ENCODE results near the gene PRKCE. TPM values are rescaled to one million over a fixed set of nuclear protein-coding genes. Genes with fewer than 3 reads are reported as not detected.

PRKCE gene
- total RNA-seq, 1 donor from 2014 or later: 11.7 TPM

DNA sequence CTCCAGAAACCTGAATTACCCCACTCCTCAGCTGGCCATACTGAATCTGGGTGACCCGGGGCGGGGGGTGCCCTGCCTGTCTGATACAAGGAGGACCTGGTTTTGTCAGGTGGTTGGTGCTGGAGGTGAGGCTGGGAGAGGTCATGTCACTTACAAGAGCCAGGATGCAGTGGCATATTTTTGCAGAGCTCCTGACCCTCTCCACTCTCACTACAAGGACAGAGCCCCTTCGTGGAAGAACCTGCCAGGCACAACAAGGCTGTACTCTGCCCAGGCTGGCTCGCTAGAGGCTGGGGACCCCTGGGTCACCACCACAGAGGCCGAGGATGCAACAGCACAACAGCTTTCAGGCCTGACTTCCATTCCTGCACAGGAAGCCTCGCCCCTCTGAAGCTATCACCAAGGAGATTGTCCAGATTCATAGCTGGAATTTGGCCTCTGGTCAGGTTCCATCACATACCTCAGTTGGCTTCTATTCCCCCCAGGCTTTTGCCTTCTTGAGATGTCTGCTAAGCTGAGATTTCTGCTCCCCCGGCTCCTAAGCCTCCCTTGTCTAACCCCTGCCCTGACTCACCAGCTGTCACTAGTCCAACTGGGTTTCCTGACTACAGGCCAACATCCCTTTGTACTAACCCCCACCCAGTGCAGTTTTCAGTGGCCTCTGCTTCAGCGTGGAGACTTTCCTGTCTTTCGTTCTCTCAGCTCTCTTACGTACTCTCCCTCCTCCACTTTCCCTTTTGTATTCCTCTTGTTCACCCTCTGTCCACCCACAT lies 513.2 kb downstream of the PRKCE start:
- peaks cover 7% of the 10 kb centered on the region for H3K36me3 Mint-ChIP-seq (ENCODE audit: low read depth)
- H3K9me3 Mint-ChIP-seq: no peaks in the 10 kb centered on the region
- DNase-seq (ENCODE audit: low spot score): no peak
- no peak overlapping the region for H3K4me3 Mint-ChIP-seq
- intact Hi-C loops (cut with micrococcal nuclease): no loop called here
- peaks cover 2% of the 10 kb centered on the region for H3K27me3 Mint-ChIP-seq (ENCODE audit: insufficient read depth)
- H3K27ac Mint-ChIP-seq: no peak overlapping the region
- peaks cover 9% of the 10 kb centered on the region for H3K4me1 Mint-ChIP-seq (ENCODE audit: low read depth)

DNA sequence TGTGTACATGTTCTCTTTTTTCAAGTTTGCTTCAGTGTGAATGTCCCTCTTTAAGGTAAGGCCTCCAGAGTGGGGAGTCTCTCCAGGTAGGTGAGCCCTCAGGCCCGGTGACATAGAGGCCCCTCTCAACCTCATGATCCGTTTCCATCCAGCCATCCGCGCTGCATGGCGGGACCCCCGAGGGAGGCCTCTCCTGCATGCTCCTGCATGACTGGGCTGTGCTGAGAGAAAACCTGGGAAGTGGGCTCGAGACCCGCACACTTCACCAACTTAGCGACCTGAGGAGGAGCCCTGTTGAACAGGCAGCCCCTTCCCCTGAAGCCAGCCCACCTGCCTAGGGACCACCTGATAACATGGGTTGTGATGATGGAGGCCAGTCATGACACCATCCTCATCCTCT lies 514.4 kb downstream of the PRKCE start:
- Mint-ChIP-seq H3K27me3 (ENCODE audit: insufficient read depth) (no peaks in the 10 kb centered on the region), H3K27ac (no peak overlapping the region), H3K4me1 (ENCODE audit: low read depth) (peaks cover 9% of the 10 kb centered on the region)

DNA sequence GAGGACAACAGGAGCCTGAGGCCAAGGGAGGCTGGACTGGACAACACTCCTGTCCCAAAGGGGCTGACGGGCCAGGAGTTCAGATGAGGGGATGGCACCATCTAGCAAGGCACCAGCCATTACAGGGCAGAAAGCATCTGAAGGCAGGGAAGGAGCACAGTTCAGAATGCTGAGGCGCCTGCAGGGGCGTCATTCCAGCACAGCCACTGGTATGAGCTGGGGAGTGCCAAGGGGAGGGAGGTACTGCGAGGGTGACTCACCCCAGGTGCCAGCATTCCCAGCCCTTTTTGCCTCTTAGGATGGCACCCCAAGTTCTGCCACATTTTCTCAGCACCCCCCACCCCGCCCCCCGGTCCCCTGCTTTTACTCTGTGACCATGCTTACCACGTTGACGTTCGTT lies 515.9 kb downstream of the PRKCE start:
- Mint-ChIP-seq H3K27ac (no peak overlapping the region), H3K27me3 (ENCODE audit: insufficient read depth) (no peaks in the 10 kb centered on the region), H3K4me3 (no peak overlapping the region), H3K4me1 (ENCODE audit: low read depth) (no peaks in the 10 kb centered on the region), H3K9me3 (no peaks in the 10 kb centered on the region), H3K36me3 (ENCODE audit: low read depth) (peaks cover 3% of the 10 kb centered on the region)
- DNase-seq (ENCODE audit: low spot score): no peak
- intact Hi-C loops (cut with micrococcal nuclease): no loop called here

More for the DNA sequence above, 514.4 kb downstream of the PRKCE start:
- no peak overlapping the region for H3K4me3 Mint-ChIP-seq
- no peak for DNase-seq (ENCODE audit: low spot score)
- H3K36me3 Mint-ChIP-seq (ENCODE audit: low read depth): peaks cover 7% of the 10 kb centered on the region
- no peaks in the 10 kb centered on the region for H3K9me3 Mint-ChIP-seq
- intact Hi-C loops (cut with micrococcal nuclease): no loop called here

DNA sequence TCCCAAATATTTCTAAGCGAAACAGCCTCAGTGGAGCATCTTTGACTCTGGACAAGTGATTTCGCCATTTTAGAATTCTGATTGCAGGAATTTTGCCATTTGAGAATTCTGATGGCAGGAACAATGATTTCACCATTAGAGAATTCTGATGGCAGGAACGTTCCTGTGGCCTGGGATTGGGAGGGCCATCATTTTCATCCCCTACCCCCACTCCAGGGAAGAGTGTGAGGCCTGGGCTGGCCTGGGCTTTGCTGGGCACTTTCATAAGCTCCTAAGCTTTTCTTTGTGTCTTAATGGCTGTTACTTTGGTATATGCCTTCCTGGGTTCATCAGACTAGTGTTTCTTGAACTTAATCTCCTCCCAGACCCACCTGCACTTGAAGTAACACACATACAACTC lies 516.4 kb downstream of the PRKCE start:
- Mint-ChIP-seq H3K4me1 (ENCODE audit: low read depth) (no peaks in the 10 kb centered on the region), H3K27ac (no peak overlapping the region), H3K27me3 (ENCODE audit: insufficient read depth) (no peaks in the 10 kb centered on the region), H3K9me3 (no peaks in the 10 kb centered on the region), H3K36me3 (ENCODE audit: low read depth) (peaks cover 3% of the 10 kb centered on the region), H3K4me3 (no peak overlapping the region)
- DNase-seq (ENCODE audit: low spot score): no peak
- intact Hi-C loops (cut with micrococcal nuclease): no loop called here

DNA sequence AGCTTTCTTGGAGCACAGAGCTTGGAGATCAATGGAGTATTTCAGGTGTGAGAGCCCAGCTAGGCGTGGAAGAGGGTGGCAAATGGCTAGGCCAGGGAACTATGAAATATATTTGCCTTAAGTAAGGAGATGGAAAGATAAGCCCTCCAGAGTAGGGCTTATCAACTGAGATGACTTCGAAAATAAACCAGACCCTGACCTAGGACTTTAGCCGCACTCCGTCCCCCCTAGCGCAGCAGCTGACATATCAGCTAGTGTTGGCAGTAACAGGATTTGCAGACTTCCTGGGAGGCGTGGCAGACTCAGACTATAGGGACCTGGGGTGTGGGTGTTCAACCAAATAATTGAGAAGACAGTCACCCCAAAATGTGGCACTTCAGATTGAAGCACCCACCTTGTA lies 518.0 kb downstream of the PRKCE start:
- Mint-ChIP-seq H3K36me3 (ENCODE audit: low read depth) (no peaks in the 10 kb centered on the region), H3K27ac (no peak overlapping the region), H3K4me3 (no peak overlapping the region), H3K9me3 (no peaks in the 10 kb centered on the region), H3K27me3 (ENCODE audit: insufficient read depth) (no peaks in the 10 kb centered on the region), H3K4me1 (ENCODE audit: low read depth) (no peaks in the 10 kb centered on the region)
- no peak for DNase-seq (ENCODE audit: low spot score)
- intact Hi-C loops (cut with micrococcal nuclease): no loop called here

DNA sequence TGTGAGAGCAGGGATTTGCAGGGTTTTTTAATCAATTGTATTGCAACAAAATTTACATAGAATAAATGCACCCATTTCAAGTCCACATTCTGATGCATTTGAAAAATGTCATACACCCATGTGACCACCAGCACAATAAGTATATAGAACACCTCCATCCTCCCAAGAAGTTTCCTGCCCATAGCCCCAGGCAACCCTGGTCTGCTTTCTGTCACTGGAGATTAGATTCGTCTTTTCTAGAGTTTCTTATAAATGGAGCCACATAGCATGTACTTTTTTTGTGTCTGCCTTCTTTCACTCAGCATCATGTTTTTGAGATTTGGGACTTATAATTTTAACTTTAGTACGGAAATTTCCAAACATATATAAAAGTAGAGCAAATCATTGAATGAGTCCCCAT lies 518.6 kb downstream of the PRKCE start:
- DNase-seq (ENCODE audit: low spot score): no peak
- Mint-ChIP-seq H3K27ac (no peak overlapping the region), H3K4me3 (no peak overlapping the region), H3K4me1 (ENCODE audit: low read depth) (no peaks in the 10 kb centered on the region), H3K9me3 (no peaks in the 10 kb centered on the region), H3K27me3 (ENCODE audit: insufficient read depth) (no peaks in the 10 kb centered on the region), H3K36me3 (ENCODE audit: low read depth) (no peaks in the 10 kb centered on the region)
- intact Hi-C loops (cut with micrococcal nuclease): no loop called here

DNA sequence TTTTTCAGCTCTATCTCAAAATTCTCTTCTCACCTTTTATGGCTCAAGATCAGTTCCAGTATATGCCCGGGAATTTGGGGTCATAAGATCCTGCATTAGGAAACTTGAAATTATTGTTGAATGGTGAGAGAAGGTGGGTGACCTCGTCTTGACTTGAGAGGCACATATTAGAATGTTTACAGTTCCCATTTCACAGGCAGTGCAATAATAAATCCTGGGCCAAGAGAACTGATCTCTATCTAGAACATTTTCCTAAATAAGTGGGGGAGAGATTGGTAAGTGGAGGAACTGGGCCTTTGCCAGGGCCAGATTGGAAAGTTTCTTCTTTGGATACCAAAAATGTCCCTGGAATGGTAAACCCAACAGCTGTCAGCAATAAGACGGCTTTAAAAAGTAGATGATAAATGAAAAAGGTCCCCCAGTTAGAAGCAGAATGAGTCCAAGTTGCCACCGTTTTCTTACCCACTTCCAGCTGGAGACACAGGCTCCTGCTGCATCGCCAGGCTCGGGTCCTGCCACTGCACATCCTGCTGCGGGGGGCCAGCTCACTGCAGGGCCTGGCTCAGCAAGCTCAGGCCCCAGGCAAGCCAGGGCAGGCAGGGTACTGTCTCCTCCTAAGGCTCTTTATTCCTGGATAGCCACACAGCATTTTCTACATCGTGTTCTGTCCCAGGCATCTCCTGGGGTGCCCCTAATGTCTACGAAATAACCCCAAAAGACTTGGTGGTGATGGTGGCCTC lies 519.3 kb downstream of the PRKCE start:
- no peaks in the 10 kb centered on the region for H3K9me3 Mint-ChIP-seq
- no peak overlapping the region for H3K4me3 Mint-ChIP-seq
- intact Hi-C loops (cut with micrococcal nuclease): no loop called here
- H3K27me3 Mint-ChIP-seq (ENCODE audit: insufficient read depth): no peaks in the 10 kb centered on the region
- no peak overlapping the region for H3K27ac Mint-ChIP-seq
- no peaks in the 10 kb centered on the region for H3K36me3 Mint-ChIP-seq (ENCODE audit: low read depth)
- H3K4me1 Mint-ChIP-seq (ENCODE audit: low read depth): no peaks in the 10 kb centered on the region
- no peak for DNase-seq (ENCODE audit: low spot score)

DNA sequence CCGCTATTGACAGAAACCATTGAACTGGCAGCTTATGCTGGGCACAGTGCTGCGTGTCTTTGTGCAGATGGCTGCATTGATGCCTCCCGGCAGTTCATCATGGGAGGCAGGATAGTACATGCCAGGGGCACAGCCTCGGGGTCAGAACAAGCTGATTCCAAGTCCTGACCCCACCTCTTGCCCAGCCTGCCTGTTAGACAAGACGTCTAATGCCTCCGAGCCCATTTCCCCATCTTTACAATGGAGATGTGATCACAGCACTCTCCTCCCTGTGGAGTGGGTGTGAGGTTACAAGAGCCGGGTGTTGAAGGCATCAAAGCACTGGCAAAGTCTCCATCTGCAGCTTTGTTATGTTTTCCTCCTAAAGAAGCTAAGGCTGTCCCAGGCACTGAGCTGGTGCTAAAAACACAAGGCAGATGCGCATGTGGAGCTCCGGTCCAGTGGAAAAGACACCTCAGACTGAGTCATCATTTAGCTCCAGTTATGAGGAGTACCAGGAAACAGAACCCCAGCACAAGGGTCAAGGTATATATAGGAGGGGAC lies 520.0 kb downstream of the PRKCE start:
- Mint-ChIP-seq H3K9me3 (no peaks in the 10 kb centered on the region), H3K4me3 (no peak overlapping the region), H3K27ac (no peak overlapping the region), H3K4me1 (ENCODE audit: low read depth) (no peaks in the 10 kb centered on the region), H3K36me3 (ENCODE audit: low read depth) (no peaks in the 10 kb centered on the region), H3K27me3 (ENCODE audit: insufficient read depth) (no peaks in the 10 kb centered on the region)
- intact Hi-C loops (cut with micrococcal nuclease): no loop called here
- no peak for DNase-seq (ENCODE audit: low spot score)

DNA sequence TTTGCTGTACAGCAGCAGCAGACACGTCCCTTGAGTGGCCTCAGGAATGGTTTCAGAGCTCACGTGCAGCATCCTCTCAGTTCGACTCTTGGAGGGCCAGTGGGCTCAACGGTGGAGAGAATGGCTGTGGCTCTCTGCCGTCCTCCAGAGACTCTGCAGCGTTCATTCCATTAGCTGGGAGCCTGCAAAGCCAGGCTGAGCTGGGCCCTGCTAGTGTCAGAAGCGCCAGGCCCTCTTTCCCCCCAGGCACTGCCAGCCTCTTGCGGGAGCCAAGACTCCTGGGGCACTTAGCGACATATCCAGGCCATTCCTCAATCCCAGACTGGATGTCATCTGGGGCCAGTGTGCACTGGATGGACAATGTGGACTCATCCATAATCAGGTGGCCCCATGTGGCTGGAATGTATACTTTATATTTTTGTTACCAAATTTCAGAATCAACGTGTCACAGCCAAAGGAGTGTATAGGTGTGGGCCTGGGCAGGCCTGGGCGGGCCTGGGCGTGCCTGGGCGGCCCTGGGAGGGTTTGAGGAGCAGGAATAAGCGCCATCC lies 520.6 kb downstream of the PRKCE start:
- H3K4me1 Mint-ChIP-seq (ENCODE audit: low read depth): no peaks in the 10 kb centered on the region
- no peaks in the 10 kb centered on the region for H3K36me3 Mint-ChIP-seq (ENCODE audit: low read depth)
- H3K27ac Mint-ChIP-seq: no peak overlapping the region
- DNase-seq (ENCODE audit: low spot score): no peak
- H3K9me3 Mint-ChIP-seq: no peaks in the 10 kb centered on the region
- intact Hi-C loops (cut with micrococcal nuclease): no loop called here
- H3K27me3 Mint-ChIP-seq (ENCODE audit: insufficient read depth): no peaks in the 10 kb centered on the region
- H3K4me3 Mint-ChIP-seq: no peak overlapping the region

DNA sequence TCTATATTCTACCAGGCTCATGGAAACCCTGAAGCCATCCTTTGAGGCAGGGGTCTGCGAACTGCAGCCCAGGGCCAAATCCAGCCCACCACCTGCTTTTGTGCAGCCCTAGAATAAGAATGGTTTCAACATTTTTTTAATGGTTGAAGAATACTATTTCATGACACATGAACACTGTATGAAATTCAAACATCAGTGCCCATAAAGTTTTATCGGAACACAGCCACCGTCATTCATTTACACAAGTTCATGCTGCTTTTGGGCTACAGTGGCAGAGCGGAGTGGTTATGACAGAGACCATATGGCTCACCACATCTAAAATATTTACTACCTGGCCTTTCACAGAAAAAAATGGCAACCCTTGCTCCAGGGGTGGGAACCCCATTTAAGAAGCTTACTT lies 521.6 kb downstream of the PRKCE start:
- Mint-ChIP-seq H3K4me1 (ENCODE audit: low read depth) (peaks cover 8% of the 10 kb centered on the region), H3K27me3 (ENCODE audit: insufficient read depth) (no peaks in the 10 kb centered on the region), H3K27ac (no peak overlapping the region), H3K4me3 (no peak overlapping the region), H3K36me3 (ENCODE audit: low read depth) (no peaks in the 10 kb centered on the region), H3K9me3 (no peaks in the 10 kb centered on the region)
- DNase-seq (ENCODE audit: low spot score): no peak
- intact Hi-C loops (cut with micrococcal nuclease): no loop called here

DNA sequence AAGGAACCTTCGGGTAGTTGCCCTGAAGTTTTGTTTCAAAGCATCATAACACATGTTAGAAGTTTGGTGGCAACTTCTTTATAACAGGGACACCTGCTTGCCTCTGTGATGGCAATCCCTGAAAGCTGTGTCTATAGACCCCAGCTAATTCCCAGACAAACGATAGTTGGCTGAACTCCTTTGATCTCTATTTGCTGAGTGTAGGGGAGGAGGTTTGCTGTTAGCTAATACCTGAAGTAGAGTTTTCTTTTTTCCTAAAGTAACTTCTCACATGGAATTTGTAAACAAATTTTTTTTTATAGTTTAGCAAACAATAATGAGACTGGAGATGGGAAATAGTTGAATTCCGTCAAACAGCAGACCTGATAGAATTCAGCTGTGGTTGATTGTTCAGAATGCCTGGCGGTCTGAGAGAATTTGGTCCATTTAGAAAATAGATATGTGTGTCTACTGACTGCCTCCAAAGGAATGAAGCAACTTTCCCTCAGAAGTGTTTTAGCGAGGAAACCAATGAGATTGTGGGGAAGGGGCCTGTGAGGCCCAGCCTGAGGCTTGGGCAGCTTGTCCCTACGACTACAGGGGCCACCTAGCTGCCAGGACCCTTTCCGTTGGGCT lies 522.3 kb downstream of the PRKCE start:
- Mint-ChIP-seq H3K4me1 (ENCODE audit: low read depth) (peaks cover 11% of the 10 kb centered on the region), H3K4me3 (no peak overlapping the region), H3K27ac (no peak overlapping the region), H3K27me3 (ENCODE audit: insufficient read depth) (no peaks in the 10 kb centered on the region), H3K36me3 (ENCODE audit: low read depth) (no peaks in the 10 kb centered on the region), H3K9me3 (no peaks in the 10 kb centered on the region)
- intact Hi-C loops (cut with micrococcal nuclease): no loop called here
- DNase-seq (ENCODE audit: low spot score): no peak

DNA sequence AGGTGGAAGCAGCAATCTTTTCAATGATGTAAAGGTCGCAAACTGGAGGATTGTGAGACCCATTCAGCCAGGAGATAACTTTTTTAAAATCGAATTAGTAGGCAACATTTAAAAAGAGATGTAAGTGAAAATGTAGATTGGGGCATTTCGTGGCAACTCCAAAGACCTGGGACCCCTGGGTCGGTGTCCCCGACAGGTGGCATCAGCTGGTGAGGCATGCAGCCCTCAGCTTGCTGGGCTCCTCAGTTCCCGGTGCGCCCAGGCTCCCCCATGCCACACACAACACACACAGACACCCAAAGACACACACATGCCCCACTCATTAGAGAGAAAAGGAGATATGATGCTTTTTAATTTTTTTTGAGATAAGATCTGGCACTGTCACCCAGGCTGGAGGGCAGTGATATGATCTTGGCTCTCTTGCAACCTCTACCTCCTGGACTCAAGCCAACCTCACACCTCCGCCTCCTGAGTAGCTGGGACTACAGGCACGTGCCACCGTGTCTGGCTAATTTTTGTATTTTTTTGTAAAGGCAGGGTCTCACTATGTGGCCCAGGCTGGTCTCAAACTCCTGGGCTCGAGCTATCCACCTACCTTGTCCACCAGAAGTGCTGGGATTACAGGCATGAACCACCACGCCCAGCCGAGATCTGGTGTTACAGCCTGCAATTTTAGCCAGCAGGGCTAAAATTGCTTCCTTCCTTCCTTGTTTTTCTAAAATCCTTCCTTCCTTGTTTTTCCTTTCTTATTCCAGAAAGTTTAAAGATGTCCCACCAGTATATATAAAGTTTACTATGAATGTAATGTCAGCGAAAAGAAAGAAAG lies 523.1 kb downstream of the PRKCE start:
- DNase-seq (ENCODE audit: low spot score): no peak
- H3K4me3 Mint-ChIP-seq: no peak overlapping the region
- no peaks in the 10 kb centered on the region for H3K27me3 Mint-ChIP-seq (ENCODE audit: insufficient read depth)
- H3K9me3 Mint-ChIP-seq: no peaks in the 10 kb centered on the region
- intact Hi-C loops (cut with micrococcal nuclease): no loop called here
- H3K4me1 Mint-ChIP-seq (ENCODE audit: low read depth): peaks cover 20% of the 10 kb centered on the region
- no peak overlapping the region for H3K27ac Mint-ChIP-seq
- no peaks in the 10 kb centered on the region for H3K36me3 Mint-ChIP-seq (ENCODE audit: low read depth)

Measured in activated T-helper 1 cell treated with anti-CD3 and anti-CD28 coated beads, Interleukin-12 subunit alpha, Interleukin-12 subunit beta, Interleukin-2, Interleukin-4 antibody, amounts not matched to agents 30 ng/mL and 10 ng/mL and 1 ng/mL, durations not matched to agents 14 hours and 24 hours and 36 hours (primary cell).